ENCODE data around the gene CCR1.
"Not testable (repeated sequence)": the region's sequence is repeated elsewhere in the genome, so short reads cannot be mapped to it uniquely, and the experiment has no call there.

The CCR1 gene

GRCh38 chr3:46209053-46209452 is 940 bp upstream of the CCR1 start:
- no peaks in the 10 kb centered on the region for H3K9me3 ChIP-seq (ENCODE audit: insufficient read depth, low read depth, low read length)
- no peaks in the 10 kb centered on the region for H3K4me1 ChIP-seq (ENCODE audit: insufficient read depth, low read length)
- H3K36me3 ChIP-seq (ENCODE audit: insufficient read depth, low read depth, low read length) = no peaks in the 10 kb centered on the region
- no peak overlapping the region for H3K27ac ChIP-seq (ENCODE audit: low read length)
- no peaks in the 10 kb centered on the region for H3K27me3 ChIP-seq (ENCODE audit: insufficient read depth, low read length)
- no peak overlapping the region for H3K4me3 ChIP-seq (ENCODE audit: low read length)
- H3K9ac ChIP-seq (ENCODE audit: low read depth, low read length) = no peak overlapping the region

- H3K27me3 ChIP-seq (ENCODE audit: insufficient read depth, low read length); H3K36me3 ChIP-seq (ENCODE audit: insufficient read depth, low read depth, low read length); H3K9ac ChIP-seq (ENCODE audit: low read depth, low read length); H3K4me1 ChIP-seq (ENCODE audit: insufficient read depth, low read length); H3K9me3 ChIP-seq (ENCODE audit: insufficient read depth, low read depth, low read length); H3K4me3 ChIP-seq (ENCODE audit: low read length); H3K27ac ChIP-seq (ENCODE audit: low read length): not testable (repeated sequence)
These were observed 599 bp downstream of the CCR1 start for GRCh38 chr3:46207514-46207913.

GRCh38 chr3:46206282-46207015 is 1.7 kb downstream of the CCR1 start:
- Histone ChIP-seq H3K4me1 (ENCODE audit: insufficient read depth, low read length) (no peaks in the 10 kb centered on the region), H3K36me3 (ENCODE audit: insufficient read depth, low read depth, low read length) (no peaks in the 10 kb centered on the region), H3K27ac (ENCODE audit: low read length) (no peak overlapping the region), H3K9ac (ENCODE audit: low read depth, low read length) (no peak overlapping the region), H3K27me3 (ENCODE audit: insufficient read depth, low read length) (no peaks in the 10 kb centered on the region), H3K9me3 (ENCODE audit: insufficient read depth, low read depth, low read length) (no peaks in the 10 kb centered on the region), H3K4me3 (ENCODE audit: low read length) (no peak overlapping the region)

GRCh38 chr3:46205286-46205960 is 2.7 kb downstream of the CCR1 start:
- Histone ChIP-seq H3K4me1 (ENCODE audit: insufficient read depth, low read length) (no peaks in the 10 kb centered on the region), H3K9ac (ENCODE audit: low read depth, low read length) (no peak overlapping the region), H3K36me3 (ENCODE audit: insufficient read depth, low read depth, low read length) (no peaks in the 10 kb centered on the region), H3K4me3 (ENCODE audit: low read length) (no peak overlapping the region), H3K9me3 (ENCODE audit: insufficient read depth, low read depth, low read length) (no peaks in the 10 kb centered on the region), H3K27me3 (ENCODE audit: insufficient read depth, low read length) (no peaks in the 10 kb centered on the region), H3K27ac (ENCODE audit: low read length) (no peak overlapping the region)

- H3K36me3 ChIP-seq (ENCODE audit: insufficient read depth, low read depth, low read length) = no peaks in the 10 kb centered on the region
These were observed 4.4 kb downstream of the CCR1 start for GRCh38 chr3:46203681-46204080.

GRCh38 chr3:46202535-46202934 is 5.6 kb downstream of the CCR1 start:
- no peaks in the 10 kb centered on the region for H3K27me3 ChIP-seq (ENCODE audit: insufficient read depth, low read length)
- H3K9ac ChIP-seq (ENCODE audit: low read depth, low read length) = no peak overlapping the region
- H3K9me3 ChIP-seq (ENCODE audit: insufficient read depth, low read depth, low read length) = no peaks in the 10 kb centered on the region
- H3K4me1 ChIP-seq (ENCODE audit: insufficient read depth, low read length) = no peaks in the 10 kb centered on the region
- H3K36me3 ChIP-seq (ENCODE audit: insufficient read depth, low read depth, low read length) = no peaks in the 10 kb centered on the region
- no peak overlapping the region for H3K4me3 ChIP-seq (ENCODE audit: low read length)
- no peak overlapping the region for H3K27ac ChIP-seq (ENCODE audit: low read length)

More at GRCh38 chr3:46203681-46204080, 4.4 kb downstream of the CCR1 start:
- H3K4me3 ChIP-seq (ENCODE audit: low read length) = no peak overlapping the region
- H3K27ac ChIP-seq (ENCODE audit: low read length) = no peak overlapping the region
- no peaks in the 10 kb centered on the region for H3K27me3 ChIP-seq (ENCODE audit: insufficient read depth, low read length)
- no peak overlapping the region for H3K9ac ChIP-seq (ENCODE audit: low read depth, low read length)
- H3K4me1 ChIP-seq (ENCODE audit: insufficient read depth, low read length) = no peaks in the 10 kb centered on the region
- no peaks in the 10 kb centered on the region for H3K9me3 ChIP-seq (ENCODE audit: insufficient read depth, low read depth, low read length)

- Histone ChIP-seq H3K4me3 (ENCODE audit: low read length) (no peak overlapping the region), H3K9me3 (ENCODE audit: insufficient read depth, low read depth, low read length) (no peaks in the 10 kb centered on the region)
These were observed 7.3 kb downstream of the CCR1 start for GRCh38 chr3:46200790-46201189.

GRCh38 chr3:46200211-46200610 is 7.9 kb downstream of the CCR1 start:
- Histone ChIP-seq H3K36me3 (ENCODE audit: insufficient read depth, low read depth, low read length) (no peaks in the 10 kb centered on the region), H3K27me3 (ENCODE audit: insufficient read depth, low read length) (no peaks in the 10 kb centered on the region), H3K27ac (ENCODE audit: low read length) (no peak overlapping the region), H3K9ac (ENCODE audit: low read depth, low read length) (no peak overlapping the region), H3K9me3 (ENCODE audit: insufficient read depth, low read depth, low read length) (peaks cover 2% of the 10 kb centered on the region; the same call in 1 of the 2 replicates), H3K4me3 (ENCODE audit: low read length) (no peak overlapping the region), H3K4me1 (ENCODE audit: insufficient read depth, low read length) (no peaks in the 10 kb centered on the region)

More at GRCh38 chr3:46200790-46201189, 7.3 kb downstream of the CCR1 start:
- Histone ChIP-seq H3K9ac (ENCODE audit: low read depth, low read length) (no peak overlapping the region), H3K36me3 (ENCODE audit: insufficient read depth, low read depth, low read length) (no peaks in the 10 kb centered on the region), H3K27me3 (ENCODE audit: insufficient read depth, low read length) (no peaks in the 10 kb centered on the region), H3K27ac (ENCODE audit: low read length) (no peak overlapping the region), H3K4me1 (ENCODE audit: insufficient read depth, low read length) (no peaks in the 10 kb centered on the region)

- Histone ChIP-seq H3K27ac (ENCODE audit: low read length) (no peak overlapping the region), H3K36me3 (ENCODE audit: insufficient read depth, low read depth, low read length) (no peaks in the 10 kb centered on the region), H3K9ac (ENCODE audit: low read depth, low read length) (no peak overlapping the region), H3K4me1 (ENCODE audit: insufficient read depth, low read length) (no peaks in the 10 kb centered on the region), H3K9me3 (ENCODE audit: insufficient read depth, low read depth, low read length) (peaks cover 27% of the 10 kb centered on the region), H3K4me3 (ENCODE audit: low read length) (no peak overlapping the region), H3K27me3 (ENCODE audit: insufficient read depth, low read length) (no peaks in the 10 kb centered on the region)
These were observed 11.7 kb downstream of the CCR1 start for GRCh38 chr3:46196261-46196957.

GRCh38 chr3:46194868-46195553 is 13.1 kb downstream of the CCR1 start:
- Histone ChIP-seq H3K4me1 (ENCODE audit: insufficient read depth, low read length) (no peaks in the 10 kb centered on the region), H3K9me3 (ENCODE audit: insufficient read depth, low read depth, low read length) (peaks cover 27% of the 10 kb centered on the region), H3K9ac (ENCODE audit: low read depth, low read length) (no peak overlapping the region), H3K4me3 (ENCODE audit: low read length) (no peak overlapping the region), H3K36me3 (ENCODE audit: insufficient read depth, low read depth, low read length) (no peaks in the 10 kb centered on the region), H3K27me3 (ENCODE audit: insufficient read depth, low read length) (no peaks in the 10 kb centered on the region), H3K27ac (ENCODE audit: low read length) (no peak overlapping the region)

GRCh38 chr3:46193436-46193835 is 14.7 kb downstream of the CCR1 start:
- Histone ChIP-seq H3K9ac (ENCODE audit: low read depth, low read length) (no peak overlapping the region), H3K4me1 (ENCODE audit: insufficient read depth, low read length) (no peaks in the 10 kb centered on the region), H3K36me3 (ENCODE audit: insufficient read depth, low read depth, low read length) (no peaks in the 10 kb centered on the region), H3K9me3 (ENCODE audit: insufficient read depth, low read depth, low read length) (peaks cover 27% of the 10 kb centered on the region), H3K4me3 (ENCODE audit: low read length) (no peak overlapping the region), H3K27ac (ENCODE audit: low read length) (no peak overlapping the region), H3K27me3 (ENCODE audit: insufficient read depth, low read length) (no peaks in the 10 kb centered on the region)

Data from iPS-20b (cell line).